NOMO-1 (cell line): ENCODE data around the gene SEMA5B.

Experiments used
- DNase-seq, 2 experiments: peaks; one replicate each; lab custom pipeline; 2025; ENCODE audit not compliant: unreplicated experiment in 2 of 2; lab: John Stamatoyannopoulos, UW

SEMA5B gene

DNA sequence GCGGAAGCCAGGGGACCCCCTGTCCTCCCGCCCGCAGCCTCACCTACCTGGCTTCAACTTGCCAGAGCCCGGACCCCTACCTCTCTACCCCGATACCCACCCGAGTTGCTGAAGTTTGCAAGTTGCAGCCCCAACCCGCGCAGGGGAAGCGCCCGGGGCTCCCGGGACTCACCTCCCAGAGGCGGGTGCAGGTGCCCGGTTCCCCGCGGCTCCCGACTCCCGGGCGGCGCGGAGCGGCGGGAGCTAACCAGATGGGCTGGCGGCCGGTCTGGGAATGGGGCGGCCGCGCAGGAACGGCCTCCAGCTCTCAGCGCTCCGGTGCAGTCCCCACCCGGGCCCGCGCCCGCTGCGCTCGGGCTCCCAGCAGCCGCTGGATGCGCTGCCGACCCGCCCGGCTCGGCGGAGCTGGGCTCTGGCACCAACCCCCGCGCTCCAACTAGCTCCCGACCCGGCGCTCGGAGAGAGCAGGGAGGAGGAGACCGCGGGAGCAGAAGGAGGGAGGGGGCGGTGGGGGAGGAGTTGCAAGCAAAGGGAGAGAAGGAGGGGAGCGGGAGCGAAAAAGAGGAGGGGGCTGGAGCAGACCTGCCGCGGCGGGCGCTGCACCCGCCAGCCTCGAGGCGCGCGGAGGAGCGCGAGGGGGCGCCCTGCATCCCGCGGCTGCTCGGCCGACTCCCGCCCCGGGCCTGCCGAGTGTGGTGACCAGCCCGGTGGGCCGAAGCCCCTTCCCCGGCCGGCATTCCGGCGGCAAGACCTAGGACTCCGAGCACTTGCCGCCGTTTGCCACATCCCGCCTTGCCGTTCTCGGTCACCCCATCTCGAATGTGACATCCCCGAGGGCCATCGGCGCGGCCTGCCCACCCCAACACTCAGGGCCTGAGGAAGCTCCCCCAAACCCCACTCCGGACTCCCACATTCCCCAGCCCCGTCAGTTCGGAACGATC is at the start of gene SEMA5B:
Gene SEMA5B, minus strand, starts transcription at position 472 of the 941 bp plus-strand sequence. CDS start 66,500 bp downstream, outside the sequence.
- DNase-seq: peak in 1 of 2 experiments; percentile 17

GRCh38 chr3:123076496-123077418 is 49.2 kb upstream of the SEMA5B start:
- DNase-seq: no peak

DNA sequence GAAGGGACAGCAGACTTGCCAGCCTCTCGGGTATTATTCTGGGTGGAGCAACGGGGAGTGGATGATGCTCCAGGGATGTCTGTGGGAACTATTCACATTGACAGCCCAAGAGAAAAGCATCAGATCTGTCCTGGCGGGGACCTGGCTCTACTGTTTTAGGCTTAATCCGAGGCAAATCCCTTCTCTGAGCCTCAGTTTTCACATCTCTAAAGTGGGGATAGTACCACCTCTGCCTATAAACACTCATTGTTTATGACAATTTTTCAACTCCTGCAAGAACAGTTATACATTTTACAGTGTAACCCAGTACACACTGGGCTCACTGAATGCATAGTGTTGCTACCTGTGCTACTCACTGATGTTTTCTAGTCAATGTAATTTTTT is 48.5 kb upstream of the SEMA5B start:
- no peak for DNase-seq

DNA sequence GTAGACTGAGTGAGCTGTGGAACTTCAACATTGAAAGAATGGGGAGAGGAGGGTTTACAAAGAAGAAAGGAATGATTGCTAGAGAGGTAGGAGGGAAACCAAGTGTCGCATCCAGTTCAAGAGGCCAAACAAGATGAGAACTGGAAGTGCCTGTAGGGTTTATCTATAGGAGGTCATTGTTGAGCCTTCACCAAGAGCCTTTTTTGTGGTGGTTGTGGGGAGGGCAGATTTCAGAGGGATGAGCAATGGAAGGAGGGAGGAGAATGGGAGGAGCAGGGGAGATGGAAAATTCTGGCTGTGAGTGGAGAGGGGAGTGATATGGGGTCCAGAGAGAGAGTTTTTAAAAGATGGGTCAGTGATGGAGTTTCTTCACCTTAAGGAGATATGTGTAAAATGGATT is 47.8 kb upstream of the SEMA5B start:
- DNase-seq: no peak

DNA sequence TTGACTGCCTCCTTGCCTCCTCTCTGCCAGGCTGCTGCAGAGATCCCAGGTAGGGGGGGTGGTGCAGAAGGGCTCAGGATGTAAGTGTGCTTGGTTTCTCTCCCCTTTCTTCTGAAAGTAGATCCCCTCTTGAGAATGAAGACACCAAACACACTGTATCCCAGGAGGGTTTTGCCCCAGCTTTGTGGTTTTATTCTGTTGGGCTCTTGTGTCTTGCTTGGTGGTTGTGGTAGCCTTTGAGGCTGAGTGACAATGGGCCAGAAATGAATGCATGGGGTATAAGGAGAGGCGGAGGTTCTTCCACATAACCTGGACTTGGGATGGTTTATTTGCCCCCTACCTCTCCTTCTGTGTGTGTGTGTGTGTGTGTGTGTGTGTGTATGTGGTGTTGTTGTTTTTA is 45.0 kb upstream of the SEMA5B start:
- no peak for DNase-seq

DNA sequence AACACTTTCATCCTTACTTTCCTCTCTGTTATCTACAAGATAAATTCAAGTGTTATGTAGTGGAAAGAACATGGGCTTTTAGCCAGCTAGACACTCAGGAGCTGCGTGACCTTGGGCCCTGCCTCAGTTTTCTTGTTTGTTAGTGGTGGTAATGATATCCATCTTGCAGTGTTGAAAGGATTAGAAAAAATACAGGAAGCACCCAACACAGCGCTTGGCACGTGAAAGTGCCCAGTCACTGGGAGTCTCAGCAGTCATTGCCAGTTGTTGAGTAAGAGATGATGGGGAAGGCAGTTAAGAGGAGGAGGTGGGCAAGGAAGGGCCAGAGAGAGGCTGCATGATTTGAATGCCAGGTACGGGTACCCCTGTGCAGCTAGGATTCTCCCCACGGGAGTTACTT is 44.6 kb upstream of the SEMA5B start:
- peak in 1 of 2 experiments; percentile 12 for DNase-seq

- DNase-seq: no peak
Measured at GRCh38 chr3:123071581-123071980, 44.0 kb upstream of the SEMA5B start.

DNA sequence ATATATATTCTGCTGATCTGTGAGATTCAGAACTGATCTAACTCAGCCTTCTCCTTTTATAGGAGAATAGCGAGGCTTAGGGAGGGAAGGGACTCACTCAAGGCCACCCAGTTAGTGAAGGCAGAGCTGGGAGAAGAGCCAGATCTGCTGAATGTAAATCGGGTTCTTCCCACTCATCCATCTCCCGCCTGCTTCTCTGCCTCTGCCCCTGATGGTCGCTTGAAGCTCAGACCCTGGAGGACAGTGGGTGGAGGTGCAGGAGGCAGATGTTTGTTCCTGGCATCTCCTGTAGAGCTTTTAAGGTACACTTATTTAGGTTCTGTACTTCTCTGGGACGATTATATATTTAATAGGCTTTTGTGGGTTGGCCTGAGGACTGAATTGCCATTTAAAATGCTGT is 43.6 kb upstream of the SEMA5B start:
- DNase-seq: no peak

GRCh38 chr3:123070510-123070909 is 42.9 kb upstream of the SEMA5B start:
- no peak for DNase-seq

DNA sequence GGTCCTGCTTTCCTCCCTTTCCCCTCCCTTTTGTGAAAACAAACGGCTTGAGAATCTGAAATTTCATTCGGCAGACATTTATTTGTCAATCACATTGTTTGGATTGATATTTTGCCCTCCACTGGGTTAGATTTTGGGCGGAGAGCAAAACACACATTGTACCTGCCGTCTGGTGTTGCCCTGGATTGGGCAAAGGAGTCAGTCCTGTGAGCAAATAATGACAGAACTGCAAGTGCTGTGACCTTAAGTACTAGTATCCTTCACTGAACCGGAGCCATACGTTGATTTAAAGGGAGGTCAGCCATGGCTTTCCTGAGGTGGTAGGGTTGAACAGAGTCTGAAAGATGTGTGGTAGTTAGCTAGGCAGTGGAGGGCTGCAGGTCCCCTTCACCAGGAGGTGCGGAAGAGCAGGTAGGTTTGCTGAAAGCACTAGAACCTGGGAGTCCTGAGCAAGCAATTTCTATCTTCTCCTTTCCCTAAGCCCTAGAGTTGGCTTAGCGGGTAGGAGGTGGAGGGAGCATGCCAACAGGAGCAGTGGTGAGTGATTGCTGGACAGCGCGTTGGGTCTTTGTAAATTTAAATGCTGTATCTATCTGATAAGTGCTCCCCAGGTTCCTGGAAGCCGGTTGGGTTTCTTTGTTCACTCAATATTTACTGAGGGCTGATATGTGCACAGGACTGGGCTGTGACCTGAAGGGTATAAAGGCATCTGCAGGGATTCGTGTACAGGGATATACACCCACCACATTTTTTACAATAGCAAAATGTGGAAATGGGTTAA is 41.2 kb upstream of the SEMA5B start:
- DNase-seq: no peak

DNA sequence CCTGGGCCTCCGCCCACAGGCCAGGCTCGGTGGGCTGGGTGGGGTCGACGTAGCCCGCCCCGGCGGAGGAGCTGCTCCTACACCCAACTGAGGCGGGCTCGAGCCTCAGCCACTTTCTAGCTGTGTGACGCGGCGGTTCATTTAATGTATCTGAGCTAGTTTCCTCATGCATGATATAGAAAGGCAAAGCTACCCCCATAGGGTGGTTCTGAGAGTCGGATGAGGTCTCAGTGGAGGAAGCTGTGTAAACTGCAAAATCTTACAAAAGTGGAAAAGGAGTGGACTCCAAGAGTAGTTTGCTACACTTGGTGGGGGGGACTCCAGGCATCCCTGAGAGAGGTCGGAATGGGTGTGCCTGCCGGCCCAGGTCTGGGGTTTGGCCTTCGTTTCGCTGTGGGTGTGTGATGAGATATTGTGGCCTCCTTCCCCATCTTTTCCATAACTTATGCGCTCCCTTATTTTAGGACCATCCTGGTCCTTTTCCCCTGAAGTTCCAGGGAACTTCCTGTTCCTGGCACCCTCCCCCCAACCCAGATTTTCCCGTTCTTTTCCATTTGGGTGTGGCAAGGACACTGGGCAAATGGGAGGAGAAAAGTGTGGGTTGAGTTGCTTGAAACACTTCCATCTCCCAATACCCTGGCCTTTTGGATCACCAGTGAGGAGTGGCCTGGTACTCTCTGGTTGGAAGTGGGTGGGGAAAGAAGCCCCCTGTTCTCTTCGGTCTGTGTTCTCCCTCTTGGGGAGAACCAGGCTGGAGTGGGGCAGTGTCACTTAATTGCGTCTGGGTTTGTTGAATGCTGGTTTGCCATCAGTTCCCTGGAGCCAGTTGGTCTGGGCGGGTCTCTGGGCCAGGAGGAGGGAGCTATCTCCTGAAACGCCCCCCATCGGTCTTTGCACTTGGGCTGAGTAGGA is 40.4 kb upstream of the SEMA5B start:
- peak in 1 of 2 experiments; percentile 37 for DNase-seq

- peak; percentile 67 to 77 for DNase-seq
Measured at GRCh38 chr3:123066896-123067688, 39.5 kb upstream of the SEMA5B start, which contains the start of gene PDIA5. Gene PDIA5 (plus strand): TSS chr3:123067025. CDS start chr3:123067165, 140 bp downstream.

DNA sequence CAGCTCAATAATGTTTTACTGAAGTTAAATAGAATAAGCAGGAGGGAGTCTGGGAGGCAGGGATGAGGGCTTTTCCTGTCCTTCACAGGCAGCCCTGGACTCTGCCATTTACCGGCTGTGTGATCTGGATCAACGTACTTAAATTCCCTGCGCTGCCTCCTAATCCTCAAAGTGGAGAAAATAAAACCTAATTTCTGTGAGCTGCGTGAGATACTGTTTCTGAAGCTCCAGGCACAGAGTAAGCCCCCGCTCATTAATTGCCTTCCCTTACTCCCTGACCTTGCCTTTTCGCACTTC is 39.0 kb upstream of the SEMA5B start:
- DNase-seq: no peak

GRCh38 chr3:123064914-123065313 is 37.4 kb upstream of the SEMA5B start:
- peak; percentile 7 to 15 for DNase-seq

- no peak for DNase-seq
Measured at GRCh38 chr3:123064506-123064905, 36.9 kb upstream of the SEMA5B start.

DNA sequence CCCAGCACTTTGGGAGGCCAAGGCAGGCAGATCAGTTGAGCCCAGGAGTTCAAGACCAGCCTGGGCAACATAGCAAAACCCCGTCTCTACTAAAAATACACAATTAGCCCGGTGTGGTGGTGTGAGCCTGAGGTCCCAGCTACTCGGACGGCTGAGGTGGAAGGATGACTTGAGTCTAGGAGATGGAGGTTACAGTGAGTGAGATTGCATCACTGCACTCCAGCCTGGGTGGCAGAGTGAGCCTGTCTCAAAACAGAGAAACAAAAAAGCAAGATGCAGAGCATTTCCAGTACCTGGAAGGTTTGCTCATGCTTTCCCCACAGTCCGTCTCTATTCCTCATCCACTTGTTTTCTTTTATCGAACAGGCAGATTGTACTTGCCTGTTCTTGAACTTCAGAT is 35.5 kb upstream of the SEMA5B start:
- no peak for DNase-seq

DNA sequence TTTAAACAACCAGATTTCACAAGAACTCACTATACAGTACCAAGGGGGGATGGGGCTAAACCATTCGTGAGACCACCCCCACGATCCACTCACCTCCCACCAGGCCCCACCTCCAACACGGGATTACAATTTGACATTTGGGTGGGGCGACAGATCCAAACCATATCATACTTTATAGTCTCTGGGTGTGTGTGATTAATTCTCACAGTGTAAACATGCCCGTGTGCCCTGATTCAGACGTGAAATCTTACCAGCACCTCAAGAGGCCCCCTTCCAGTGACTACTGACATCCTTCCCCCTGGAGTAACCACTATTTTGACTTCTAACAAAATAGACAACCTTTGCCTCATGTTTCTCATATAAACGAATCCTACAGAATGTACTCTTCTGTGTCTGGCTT is 34.3 kb upstream of the SEMA5B start:
- DNase-seq: no peak

DNA sequence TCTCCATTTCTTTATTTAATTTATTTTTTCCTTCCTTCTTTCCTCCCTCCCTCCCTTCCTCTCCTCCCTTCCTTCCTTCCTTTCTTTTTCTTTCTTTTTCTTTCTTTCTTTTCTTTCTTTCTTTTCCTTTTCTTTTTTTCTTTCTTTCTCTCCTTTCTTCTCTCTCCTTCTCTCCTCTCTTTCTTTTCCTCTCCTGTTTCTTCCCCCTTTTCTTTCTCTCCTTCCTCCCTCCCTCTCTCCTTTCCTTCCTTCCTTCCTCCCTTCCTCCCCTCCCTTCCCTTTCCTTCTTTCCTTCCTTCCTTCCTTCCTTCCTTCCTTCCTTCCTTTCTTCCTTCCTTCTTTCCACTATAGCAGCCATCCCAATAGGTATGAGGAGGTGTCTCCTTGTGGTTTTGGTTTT is 32.5 kb upstream of the SEMA5B start:
- DNase-seq: no peak

DNA sequence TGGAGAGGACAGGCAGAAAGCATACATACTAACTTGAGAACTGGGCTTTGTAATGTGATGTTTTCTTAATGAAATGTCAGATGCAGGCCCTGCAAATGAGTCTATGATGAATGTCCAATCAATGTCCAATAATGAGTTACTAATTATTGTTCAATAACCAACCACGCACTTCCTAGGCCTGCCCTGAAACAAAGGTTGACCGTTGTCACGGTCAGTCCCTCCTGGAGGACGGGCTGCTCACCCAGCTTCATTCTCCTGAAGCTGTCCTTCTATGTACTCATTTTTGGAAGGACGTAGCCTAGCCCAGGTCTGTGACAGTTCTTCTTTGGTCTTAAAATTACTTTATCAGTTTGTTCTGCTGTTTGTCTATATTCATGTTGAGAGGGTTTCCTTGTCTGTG is 30.9 kb upstream of the SEMA5B start:
- DNase-seq: no peak
